Panc1 (cell line): ENCODE measurements around the gene PXT1.

ENCODE experiments used
- POLR2AphosphoS5 ChIP-seq: IDR thresholded peaks from 2 replicates; pipeline ENCODE4 v1.6.1; 2012; ENCODE audit warnings: mild to moderate bottlenecking, low read depth, low read length, moderate library complexity
- SIN3A ChIP-seq: IDR thresholded peaks from 2 replicates; pipeline ENCODE4 v1.6.1; 2012; ENCODE audit warnings: low read depth, mild to moderate bottlenecking, low read length, moderate library complexity, borderline replicate concordance; ENCODE audit not compliant: insufficient read depth
- TCF7L2 ChIP-seq: IDR thresholded peaks from 2 replicates; pipeline ENCODE4 v1.6.1; 2011; ENCODE audit warnings: mild to moderate bottlenecking, low read depth, low read length, inconsistent platforms
- TF ChIP-seq, protein P1 (sequence below): fragments of 450-650 bp; IDR thresholded peaks from 2 replicates; pipeline ENCODE4 v1.5.1; 2017; ENCODE audit warnings: mild to moderate bottlenecking
- TF ChIP-seq, protein P2 (sequence below), 2 experiments: IDR thresholded peaks; 2 replicates each; pipeline ENCODE4 v1.6.1; 2011 to 2012; ENCODE audit warnings: low read depth in 2 of 2, control low read depth in 1 of 2, low read length in 1 of 2, mild to moderate bottlenecking in 1 of 2, moderate library complexity in 1 of 2; ENCODE audit not compliant: insufficient read depth in 1 of 2

DNA sequence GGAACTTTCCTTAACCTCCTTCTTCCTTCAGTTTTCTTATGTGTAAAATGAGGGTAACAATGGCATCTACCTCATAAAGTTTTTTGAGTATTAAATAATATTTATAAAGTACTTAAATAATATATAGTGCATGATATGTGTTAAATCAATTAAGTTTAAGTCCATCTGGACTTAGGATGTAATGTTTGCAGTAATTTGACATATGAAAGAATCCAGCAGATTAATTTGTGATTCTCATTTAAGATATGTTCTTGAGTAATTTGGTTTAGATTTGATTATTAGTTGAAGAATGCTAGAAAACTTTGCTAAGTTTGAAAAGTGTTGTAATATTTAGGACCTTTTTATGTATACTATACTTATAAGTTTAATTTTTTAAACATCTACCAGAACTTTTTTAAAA, 18.3 kb upstream of the PXT1 start:
- TF ChIP-seq POLR2AphosphoS5 (no peak), TCF7L2 (no peak), SIN3A (no peak)
- TF ChIP-seq, protein P1, sequence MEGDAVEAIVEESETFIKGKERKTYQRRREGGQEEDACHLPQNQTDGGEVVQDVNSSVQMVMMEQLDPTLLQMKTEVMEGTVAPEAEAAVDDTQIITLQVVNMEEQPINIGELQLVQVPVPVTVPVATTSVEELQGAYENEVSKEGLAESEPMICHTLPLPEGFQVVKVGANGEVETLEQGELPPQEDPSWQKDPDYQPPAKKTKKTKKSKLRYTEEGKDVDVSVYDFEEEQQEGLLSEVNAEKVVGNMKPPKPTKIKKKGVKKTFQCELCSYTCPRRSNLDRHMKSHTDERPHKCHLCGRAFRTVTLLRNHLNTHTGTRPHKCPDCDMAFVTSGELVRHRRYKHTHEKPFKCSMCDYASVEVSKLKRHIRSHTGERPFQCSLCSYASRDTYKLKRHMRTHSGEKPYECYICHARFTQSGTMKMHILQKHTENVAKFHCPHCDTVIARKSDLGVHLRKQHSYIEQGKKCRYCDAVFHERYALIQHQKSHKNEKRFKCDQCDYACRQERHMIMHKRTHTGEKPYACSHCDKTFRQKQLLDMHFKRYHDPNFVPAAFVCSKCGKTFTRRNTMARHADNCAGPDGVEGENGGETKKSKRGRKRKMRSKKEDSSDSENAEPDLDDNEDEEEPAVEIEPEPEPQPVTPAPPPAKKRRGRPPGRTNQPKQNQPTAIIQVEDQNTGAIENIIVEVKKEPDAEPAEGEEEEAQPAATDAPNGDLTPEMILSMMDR = no peak
- TF ChIP-seq, protein P2, sequence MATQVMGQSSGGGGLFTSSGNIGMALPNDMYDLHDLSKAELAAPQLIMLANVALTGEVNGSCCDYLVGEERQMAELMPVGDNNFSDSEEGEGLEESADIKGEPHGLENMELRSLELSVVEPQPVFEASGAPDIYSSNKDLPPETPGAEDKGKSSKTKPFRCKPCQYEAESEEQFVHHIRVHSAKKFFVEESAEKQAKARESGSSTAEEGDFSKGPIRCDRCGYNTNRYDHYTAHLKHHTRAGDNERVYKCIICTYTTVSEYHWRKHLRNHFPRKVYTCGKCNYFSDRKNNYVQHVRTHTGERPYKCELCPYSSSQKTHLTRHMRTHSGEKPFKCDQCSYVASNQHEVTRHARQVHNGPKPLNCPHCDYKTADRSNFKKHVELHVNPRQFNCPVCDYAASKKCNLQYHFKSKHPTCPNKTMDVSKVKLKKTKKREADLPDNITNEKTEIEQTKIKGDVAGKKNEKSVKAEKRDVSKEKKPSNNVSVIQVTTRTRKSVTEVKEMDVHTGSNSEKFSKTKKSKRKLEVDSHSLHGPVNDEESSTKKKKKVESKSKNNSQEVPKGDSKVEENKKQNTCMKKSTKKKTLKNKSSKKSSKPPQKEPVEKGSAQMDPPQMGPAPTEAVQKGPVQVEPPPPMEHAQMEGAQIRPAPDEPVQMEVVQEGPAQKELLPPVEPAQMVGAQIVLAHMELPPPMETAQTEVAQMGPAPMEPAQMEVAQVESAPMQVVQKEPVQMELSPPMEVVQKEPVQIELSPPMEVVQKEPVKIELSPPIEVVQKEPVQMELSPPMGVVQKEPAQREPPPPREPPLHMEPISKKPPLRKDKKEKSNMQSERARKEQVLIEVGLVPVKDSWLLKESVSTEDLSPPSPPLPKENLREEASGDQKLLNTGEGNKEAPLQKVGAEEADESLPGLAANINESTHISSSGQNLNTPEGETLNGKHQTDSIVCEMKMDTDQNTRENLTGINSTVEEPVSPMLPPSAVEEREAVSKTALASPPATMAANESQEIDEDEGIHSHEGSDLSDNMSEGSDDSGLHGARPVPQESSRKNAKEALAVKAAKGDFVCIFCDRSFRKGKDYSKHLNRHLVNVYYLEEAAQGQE (IDR thresholded peaks at IDR 0.05; ENCODE audit: insufficient read depth in 1 of 2, low read depth in 2 of 2, low read length in 1 of 2) = no peak
